Measurements from ENCODE around the gene MSLN.

Gene MSLN

DNA sequence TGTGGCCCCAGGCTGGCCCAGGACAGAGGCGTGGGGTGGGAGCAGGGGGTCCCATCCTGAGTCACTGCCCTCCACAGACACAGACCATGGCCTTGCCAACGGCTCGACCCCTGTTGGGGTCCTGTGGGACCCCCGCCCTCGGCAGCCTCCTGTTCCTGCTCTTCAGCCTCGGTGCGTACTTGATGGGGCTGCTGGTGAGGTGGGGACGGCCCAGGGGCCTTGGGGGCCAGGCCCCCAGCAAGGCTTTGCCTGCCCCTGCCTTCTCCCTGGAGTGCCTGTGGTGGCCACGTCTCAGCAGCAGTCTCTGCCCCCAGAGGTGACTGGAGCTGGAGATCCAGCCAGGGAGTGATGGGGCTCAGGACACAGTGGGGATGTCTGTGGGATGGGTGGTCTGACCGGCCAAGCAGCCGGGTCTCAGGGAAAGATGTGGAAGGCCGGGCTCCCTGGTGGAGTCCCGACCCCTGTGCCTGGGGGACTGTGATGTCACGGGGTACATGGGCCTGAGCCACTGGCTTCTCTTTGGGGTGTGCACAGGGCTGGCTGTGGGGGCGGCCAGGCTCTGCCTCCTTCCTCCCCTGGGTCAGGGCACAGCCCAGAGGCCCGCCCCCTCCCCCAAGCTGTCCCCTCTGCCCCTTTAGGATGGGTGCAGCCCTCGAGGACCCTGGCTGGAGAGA is 2.2 kb downstream of the MSLN start:
- DNase-seq (ENCODE audit: low read depth) = no peak
- H3K4me3 ChIP-seq (ENCODE audit: low read depth, low read length) = no peak overlapping the region
- TF ChIP-seq, protein P1, sequence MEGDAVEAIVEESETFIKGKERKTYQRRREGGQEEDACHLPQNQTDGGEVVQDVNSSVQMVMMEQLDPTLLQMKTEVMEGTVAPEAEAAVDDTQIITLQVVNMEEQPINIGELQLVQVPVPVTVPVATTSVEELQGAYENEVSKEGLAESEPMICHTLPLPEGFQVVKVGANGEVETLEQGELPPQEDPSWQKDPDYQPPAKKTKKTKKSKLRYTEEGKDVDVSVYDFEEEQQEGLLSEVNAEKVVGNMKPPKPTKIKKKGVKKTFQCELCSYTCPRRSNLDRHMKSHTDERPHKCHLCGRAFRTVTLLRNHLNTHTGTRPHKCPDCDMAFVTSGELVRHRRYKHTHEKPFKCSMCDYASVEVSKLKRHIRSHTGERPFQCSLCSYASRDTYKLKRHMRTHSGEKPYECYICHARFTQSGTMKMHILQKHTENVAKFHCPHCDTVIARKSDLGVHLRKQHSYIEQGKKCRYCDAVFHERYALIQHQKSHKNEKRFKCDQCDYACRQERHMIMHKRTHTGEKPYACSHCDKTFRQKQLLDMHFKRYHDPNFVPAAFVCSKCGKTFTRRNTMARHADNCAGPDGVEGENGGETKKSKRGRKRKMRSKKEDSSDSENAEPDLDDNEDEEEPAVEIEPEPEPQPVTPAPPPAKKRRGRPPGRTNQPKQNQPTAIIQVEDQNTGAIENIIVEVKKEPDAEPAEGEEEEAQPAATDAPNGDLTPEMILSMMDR (IDR thresholded peaks at IDR 0.05; ENCODE audit: insufficient read depth, low read depth, low read length, missing control alignments) = no peak

DNA sequence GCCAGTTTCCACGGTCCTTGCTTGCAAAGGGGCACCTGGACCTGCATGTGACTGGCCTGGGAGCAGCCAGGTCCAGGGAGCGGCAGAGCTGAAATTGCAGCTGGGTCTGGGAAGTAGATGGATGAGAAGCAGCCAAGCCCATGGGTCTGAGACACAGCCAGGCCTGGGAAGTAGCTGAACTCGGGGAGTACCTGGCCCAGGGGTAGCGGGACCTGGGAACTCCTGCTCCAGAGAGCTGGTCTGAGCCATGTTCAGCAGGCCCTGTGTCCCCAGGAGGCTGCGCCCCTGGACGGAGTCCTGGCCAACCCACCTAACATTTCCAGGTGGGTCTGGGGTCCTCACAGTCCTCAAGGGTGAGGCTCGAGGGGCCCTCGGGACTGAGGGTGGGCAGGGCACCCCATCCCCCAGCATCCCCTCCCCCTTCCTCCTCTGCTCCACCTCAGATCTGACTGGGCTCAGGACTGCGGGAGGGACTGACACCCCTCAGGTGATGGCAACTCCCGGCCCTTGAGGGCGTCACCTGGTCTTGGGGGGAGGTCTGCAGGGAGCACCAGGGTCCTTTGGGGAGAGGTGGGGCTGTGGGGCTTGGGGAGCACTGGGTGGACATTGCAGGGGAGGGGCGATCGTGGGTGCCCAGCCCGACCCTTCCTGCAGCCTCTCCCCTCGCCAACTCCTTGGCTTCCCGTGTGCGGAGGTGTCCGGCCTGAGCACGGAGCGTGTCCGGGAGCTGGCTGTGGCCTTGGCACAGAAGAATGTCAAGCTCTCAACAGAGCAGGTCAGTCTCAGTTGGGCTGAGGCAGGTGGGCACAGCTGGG is 3.0 kb downstream of the MSLN start:
- TF ChIP-seq, protein P1 (IDR thresholded peaks at IDR 0.05; ENCODE audit: insufficient read depth, low read depth, low read length, missing control alignments) = no peak
- DNase-seq (ENCODE audit: low read depth) = no peak
- no peak overlapping the region for H3K4me3 ChIP-seq (ENCODE audit: low read depth, low read length)

DNA sequence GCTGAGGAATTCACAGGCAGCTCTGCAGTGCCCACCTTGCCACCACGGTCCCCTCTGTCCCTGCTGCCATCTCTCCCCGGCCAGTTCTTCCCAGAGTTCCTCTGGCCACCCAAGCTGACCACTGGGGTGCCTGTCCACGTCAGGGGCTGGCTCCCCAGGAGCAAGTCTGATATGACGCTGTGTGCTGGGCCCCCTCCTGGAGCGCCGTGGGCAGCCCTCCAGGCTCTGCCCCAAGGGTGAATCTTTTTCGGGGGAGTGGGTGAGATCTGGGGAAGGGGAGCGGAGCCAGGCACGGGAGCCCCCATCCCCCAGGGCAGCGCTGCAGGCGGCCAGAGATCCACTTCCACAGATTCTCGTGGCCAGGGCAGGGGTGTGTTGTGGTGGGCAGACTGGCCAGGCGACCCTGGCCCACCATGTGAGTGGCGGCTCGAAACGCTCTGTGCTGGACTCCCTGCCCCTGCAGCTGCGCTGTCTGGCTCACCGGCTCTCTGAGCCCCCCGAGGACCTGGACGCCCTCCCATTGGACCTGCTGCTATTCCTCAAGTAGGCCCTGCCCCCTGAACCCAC is 3.7 kb downstream of the MSLN start:
- TF ChIP-seq, protein P1 (IDR thresholded peaks at IDR 0.05; ENCODE audit: insufficient read depth, low read depth, low read length, missing control alignments) = no peak
- no peak for DNase-seq (ENCODE audit: low read depth)
- no peak overlapping the region for H3K4me3 ChIP-seq (ENCODE audit: low read depth, low read length)

DNA sequence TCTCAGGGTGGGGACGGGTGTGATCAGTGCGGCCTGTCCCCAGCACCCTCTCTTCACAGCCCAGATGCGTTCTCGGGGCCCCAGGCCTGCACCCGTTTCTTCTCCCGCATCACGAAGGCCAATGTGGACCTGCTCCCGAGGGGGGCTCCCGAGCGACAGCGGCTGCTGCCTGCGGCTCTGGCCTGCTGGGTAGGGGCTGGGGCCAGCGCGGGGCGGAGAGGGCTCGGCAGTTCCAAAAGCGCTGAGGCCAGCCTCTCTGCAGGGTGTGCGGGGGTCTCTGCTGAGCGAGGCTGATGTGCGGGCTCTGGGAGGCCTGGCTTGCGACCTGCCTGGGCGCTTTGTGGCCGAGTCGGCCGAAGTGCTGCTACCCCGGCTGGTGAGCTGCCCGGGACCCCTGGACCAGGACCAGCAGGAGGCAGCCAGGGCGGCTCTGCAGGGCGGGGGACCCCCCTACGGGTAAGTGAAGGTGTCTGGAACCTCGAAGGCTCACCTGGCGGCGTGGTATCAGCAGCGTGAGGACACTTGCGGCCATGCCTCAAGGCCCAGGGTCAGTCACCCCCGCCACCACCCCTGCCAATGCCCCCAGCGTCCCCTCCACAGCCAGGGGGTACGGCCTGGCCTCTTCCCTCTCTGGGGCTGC is 4.4 kb downstream of the MSLN start:
- H3K4me3 ChIP-seq (ENCODE audit: low read depth, low read length) = no peak overlapping the region
- no peak for DNase-seq (ENCODE audit: low read depth)
- TF ChIP-seq, protein P1 (IDR thresholded peaks at IDR 0.05; ENCODE audit: insufficient read depth, low read depth, low read length, missing control alignments) = no peak

DNA sequence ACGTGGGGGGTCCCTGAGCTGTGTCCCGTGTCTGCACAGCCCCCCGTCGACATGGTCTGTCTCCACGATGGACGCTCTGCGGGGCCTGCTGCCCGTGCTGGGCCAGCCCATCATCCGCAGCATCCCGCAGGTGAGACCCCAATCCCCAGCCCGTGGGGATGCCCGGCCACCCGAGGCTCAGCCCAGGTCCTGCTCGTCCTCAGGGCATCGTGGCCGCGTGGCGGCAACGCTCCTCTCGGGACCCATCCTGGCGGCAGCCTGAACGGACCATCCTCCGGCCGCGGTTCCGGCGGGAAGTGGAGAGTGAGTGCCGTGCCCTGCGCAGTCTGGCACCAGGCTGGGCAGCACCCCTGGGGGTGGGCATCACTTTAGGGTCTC is 4.9 kb downstream of the MSLN start:
- H3K4me3 ChIP-seq (ENCODE audit: low read depth, low read length) = no peak overlapping the region
- TF ChIP-seq, protein P1 (IDR thresholded peaks at IDR 0.05; ENCODE audit: insufficient read depth, low read depth, low read length, missing control alignments) = no peak
- no peak for DNase-seq (ENCODE audit: low read depth)

DNA sequence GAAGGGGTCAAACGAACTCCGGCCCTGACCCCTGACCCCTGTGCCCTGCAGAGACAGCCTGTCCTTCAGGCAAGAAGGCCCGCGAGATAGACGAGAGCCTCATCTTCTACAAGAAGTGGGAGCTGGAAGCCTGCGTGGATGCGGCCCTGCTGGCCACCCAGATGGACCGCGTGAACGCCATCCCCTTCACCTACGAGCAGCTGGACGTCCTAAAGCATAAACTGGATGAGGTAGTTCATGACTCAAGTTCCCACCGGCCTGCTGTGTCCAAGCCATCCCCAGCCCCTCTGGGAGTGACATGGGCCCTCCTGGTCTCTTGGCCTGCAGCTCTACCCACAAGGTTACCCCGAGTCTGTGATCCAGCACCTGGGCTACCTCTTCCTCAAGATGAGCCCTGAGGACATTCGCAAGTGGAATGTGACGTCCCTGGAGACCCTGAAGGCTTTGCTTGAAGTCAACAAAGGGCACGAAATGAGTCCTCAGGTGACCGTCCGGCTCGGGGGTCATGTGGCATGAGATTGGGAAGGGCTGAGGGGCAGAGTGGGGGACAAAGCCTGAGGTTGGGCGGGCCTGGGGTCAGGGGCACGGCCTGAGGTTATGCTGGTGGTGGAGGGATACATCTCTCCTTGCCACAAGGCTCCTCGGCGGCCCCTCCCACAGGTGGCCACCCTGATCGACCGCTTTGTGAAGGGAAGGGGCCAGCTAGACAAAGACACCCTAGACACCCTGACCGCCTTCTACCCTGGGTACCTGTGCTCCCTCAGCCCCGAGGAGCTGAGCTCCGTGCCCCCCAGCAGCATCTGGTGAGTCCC is 5.7 kb downstream of the MSLN start:
- no peak overlapping the region for H3K4me3 ChIP-seq (ENCODE audit: low read depth, low read length)
- TF ChIP-seq, protein P1 (IDR thresholded peaks at IDR 0.05; ENCODE audit: insufficient read depth, low read depth, low read length, missing control alignments) = no peak
- no peak for DNase-seq (ENCODE audit: low read depth)

Measured in GM12865 (cell line).